ENCODE data around the gene DRG2. TPM values are rescaled to one million over a fixed set of nuclear protein-coding genes. Genes with fewer than 3 reads are reported as not detected.
A peak's percentile ranks its signal among the peaks of the same experiment; 100 is the strongest.

Gene DRG2
- total and polyA plus RNA-seq, 9 of the 15 experiments (the other 6 are each of a cell fraction or from before 2014, with no cell fraction given): 6.6 to 36.7 (median 26.1) TPM

DNA sequence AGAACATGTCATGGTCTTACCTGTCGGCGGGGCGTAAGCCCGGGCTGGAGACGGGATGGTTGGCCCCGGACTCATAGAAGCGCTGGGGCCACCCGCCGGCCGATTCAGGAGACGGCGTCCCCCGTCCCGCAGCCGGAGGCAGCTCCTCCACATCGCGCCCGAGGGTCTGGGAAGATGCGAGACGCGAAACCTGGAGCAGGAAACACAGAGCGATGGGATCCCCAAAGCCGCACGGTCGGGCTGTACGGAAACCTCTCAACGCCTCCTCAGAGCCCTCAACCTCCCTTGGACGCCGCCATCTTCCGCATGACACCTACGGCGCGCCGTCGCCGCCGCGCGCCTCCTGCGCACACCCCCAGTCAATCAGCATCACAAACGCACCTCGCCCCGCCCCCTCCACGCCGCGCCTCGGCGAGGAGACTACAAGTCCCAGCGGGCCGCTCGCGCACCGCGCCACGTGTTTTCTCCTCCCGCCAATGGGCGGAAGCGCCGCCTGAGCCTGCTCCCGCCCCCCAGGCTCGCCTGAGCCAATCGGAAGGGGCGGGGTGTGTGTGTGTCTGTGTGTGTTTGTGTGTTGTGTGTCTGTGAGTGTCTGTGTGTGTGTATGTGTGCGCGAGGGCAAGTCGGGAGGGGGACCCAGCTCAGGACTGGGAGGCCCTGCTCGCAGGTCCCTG lies 48.8 kb upstream of the DRG2 start, which contains the start of the genes ATPAF2 and GID4 (continued):
- TF ChIP-seq GTF2F1 (IDR thresholded peaks at IDR 0.05; ENCODE audit: low read depth, low read length) (no peak), NR1H2 (CRISPR knock-in tag; IDR thresholded peaks at IDR 0.05) (no peak), FIP1L1 (IDR thresholded peaks at IDR 0.05; ENCODE audit: low read depth, low read length, poor library complexity, severe bottlenecking) (peak; percentile 75), TAF1 (IDR thresholded peaks at IDR 0.05; ENCODE audit: control insufficient read depth, extremely low read depth, insufficient read depth, low read length, severe bottlenecking) (peak; percentile 58), ZFP30 (CRISPR knock-in tag; IDR thresholded peaks at IDR 0.05; ENCODE audit: borderline replicate concordance) (no peak), CBFA2T3 (IDR thresholded peaks at IDR 0.05) (no peak), EP300 (IDR thresholded peaks at IDR 0.05; ENCODE audit: low read length) (no peak), PPARD (CRISPR knock-in tag; IDR thresholded peaks at IDR 0.05) (no peak), MAFF (IDR thresholded peaks at IDR 0.05; ENCODE audit: low read length) (no peak), ZKSCAN3 (CRISPR knock-in tag; IDR thresholded peaks at IDR 0.05) (no peak), ZNF764 (CRISPR knock-in tag; IDR thresholded peaks at IDR 0.05; ENCODE audit: low read depth) (no peak), NFE2 (IDR thresholded peaks at IDR 0.05; ENCODE audit: low read depth) (no peak), ZNF408 (CRISPR knock-in tag; IDR thresholded peaks at IDR 0.05; ENCODE audit: low read depth) (no peak), POLR2B (IDR thresholded peaks at IDR 0.05; ENCODE audit: low read depth, partially characterized antibody) (no peak), ESRRB (CRISPR knock-in tag; IDR thresholded peaks at IDR 0.05; ENCODE audit: borderline replicate concordance) (no peak), ETV5 (CRISPR knock-in tag; IDR thresholded peaks at IDR 0.05; ENCODE audit: low read depth) (no peak), ZNF184 (CRISPR knock-in tag; IDR thresholded peaks at IDR 0.05) (no peak), PHF21A (IDR thresholded peaks at IDR 0.05; ENCODE audit: borderline replicate concordance, low read depth) (no peak), HDAC2 (IDR thresholded peaks at IDR 0.05) (no peak), MXI1 (IDR thresholded peaks at IDR 0.05; ENCODE audit: low read depth, low read length) (peak; percentile 72), CAMTA2 (CRISPR knock-in tag; conservative IDR thresholded peaks at IDR 0.05) (no peak), MCM2 (IDR thresholded peaks at IDR 0.05; ENCODE audit: low read depth) (no peak)
- TF ChIP-seq, protein P1, sequence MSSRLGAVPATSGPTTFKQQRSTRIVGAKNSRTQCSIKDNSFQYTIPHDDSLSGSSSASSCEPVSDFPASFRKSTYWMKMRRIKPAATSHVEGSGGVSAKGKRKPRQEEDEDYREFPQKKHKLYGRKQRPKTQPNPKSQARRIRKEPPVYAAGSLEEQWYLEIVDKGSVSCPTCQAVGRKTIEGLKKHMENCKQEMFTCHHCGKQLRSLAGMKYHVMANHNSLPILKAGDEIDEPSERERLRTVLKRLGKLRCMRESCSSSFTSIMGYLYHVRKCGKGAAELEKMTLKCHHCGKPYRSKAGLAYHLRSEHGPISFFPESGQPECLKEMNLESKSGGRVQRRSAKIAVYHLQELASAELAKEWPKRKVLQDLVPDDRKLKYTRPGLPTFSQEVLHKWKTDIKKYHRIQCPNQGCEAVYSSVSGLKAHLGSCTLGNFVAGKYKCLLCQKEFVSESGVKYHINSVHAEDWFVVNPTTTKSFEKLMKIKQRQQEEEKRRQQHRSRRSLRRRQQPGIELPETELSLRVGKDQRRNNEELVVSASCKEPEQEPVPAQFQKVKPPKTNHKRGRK (tag; IDR thresholded peaks at IDR 0.05): no peak
- TF ChIP-seq, protein P2, sequence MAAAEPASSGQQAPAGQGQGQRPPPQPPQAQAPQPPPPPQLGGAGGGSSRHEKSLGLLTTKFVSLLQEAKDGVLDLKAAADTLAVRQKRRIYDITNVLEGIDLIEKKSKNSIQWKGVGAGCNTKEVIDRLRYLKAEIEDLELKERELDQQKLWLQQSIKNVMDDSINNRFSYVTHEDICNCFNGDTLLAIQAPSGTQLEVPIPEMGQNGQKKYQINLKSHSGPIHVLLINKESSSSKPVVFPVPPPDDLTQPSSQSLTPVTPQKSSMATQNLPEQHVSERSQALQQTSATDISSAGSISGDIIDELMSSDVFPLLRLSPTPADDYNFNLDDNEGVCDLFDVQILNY (CRISPR knock-in tag; IDR thresholded peaks at IDR 0.05): no peak
- TF ChIP-seq, protein P3, sequence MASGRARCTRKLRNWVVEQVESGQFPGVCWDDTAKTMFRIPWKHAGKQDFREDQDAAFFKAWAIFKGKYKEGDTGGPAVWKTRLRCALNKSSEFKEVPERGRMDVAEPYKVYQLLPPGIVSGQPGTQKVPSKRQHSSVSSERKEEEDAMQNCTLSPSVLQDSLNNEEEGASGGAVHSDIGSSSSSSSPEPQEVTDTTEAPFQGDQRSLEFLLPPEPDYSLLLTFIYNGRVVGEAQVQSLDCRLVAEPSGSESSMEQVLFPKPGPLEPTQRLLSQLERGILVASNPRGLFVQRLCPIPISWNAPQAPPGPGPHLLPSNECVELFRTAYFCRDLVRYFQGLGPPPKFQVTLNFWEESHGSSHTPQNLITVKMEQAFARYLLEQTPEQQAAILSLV (tag; IDR thresholded peaks at IDR 0.05): no peak
- TF ChIP-seq, protein P4, sequence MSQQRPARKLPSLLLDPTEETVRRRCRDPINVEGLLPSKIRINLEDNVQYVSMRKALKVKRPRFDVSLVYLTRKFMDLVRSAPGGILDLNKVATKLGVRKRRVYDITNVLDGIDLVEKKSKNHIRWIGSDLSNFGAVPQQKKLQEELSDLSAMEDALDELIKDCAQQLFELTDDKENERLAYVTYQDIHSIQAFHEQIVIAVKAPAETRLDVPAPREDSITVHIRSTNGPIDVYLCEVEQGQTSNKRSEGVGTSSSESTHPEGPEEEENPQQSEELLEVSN (IDR thresholded peaks at IDR 0.05; ENCODE audit: borderline replicate concordance in 1 of 2, extremely low read depth in 1 of 2, insufficient read depth in 1 of 2, insufficient read length in 1 of 2, low read depth in 1 of 2, low read length in 1 of 2, poor library complexity in 1 of 2, severe bottlenecking in 1 of 2): peak; percentile 37 to 57
